ENCODE results near the gene FBXO10.

DNA sequence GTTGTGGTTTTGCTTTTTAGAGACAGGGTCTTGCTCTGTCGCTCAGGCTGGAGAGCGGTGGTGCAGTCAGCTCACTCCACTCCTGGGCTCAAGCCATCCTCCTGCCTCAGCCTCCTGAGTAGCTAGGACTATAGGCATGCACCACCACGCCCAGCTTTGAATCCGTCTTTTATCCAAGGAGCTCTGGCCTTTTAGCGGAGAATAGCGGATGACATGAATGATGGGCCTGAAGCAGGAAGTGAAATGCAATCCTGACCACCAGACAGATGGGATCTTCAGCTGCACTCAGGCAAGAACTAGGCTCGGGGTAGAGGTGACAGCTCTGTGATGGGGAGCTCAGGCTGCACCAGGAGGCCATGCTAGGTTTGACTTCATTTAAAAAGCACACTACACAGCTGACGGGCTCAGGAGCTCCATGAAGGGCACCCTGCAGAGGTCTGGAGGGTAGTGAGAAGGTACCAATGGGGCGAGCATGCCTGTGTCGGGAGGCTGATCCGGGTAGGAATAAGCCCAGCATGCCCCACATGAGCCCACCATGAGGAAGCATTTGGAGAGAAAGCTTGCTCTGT lies 68.5 kb downstream of the FBXO10 start:
- no peak for TF ChIP-seq EZH2phosphoT487 (IDR thresholded peaks at IDR 0.05; ENCODE audit: borderline replicate concordance, low read depth, low read length)
- TF ChIP-seq, protein P1, sequence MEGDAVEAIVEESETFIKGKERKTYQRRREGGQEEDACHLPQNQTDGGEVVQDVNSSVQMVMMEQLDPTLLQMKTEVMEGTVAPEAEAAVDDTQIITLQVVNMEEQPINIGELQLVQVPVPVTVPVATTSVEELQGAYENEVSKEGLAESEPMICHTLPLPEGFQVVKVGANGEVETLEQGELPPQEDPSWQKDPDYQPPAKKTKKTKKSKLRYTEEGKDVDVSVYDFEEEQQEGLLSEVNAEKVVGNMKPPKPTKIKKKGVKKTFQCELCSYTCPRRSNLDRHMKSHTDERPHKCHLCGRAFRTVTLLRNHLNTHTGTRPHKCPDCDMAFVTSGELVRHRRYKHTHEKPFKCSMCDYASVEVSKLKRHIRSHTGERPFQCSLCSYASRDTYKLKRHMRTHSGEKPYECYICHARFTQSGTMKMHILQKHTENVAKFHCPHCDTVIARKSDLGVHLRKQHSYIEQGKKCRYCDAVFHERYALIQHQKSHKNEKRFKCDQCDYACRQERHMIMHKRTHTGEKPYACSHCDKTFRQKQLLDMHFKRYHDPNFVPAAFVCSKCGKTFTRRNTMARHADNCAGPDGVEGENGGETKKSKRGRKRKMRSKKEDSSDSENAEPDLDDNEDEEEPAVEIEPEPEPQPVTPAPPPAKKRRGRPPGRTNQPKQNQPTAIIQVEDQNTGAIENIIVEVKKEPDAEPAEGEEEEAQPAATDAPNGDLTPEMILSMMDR (conservative IDR thresholded peaks at IDR 0.05; ENCODE audit: low read length), result no peak
